Middle frontal gyrus (tissue), 1 donor: ENCODE measurements around the gene ZNF397.

ENCODE experiments used
- DNase-seq: peaks from one replicate; pipeline ENCODE4 v3.0.0-alpha.2; 2015; ENCODE audit warnings: low spot score; ENCODE audit errors: extremely low spot score

The ZNF397 gene

GRCh38 chr18:35290094-35290735, 49.4 kb downstream of the ZNF397 start, which contains the start of gene ZSCAN30:
TSS of gene ZSCAN30 (minus strand) at chr18:35290229. CDS start at chr18:35264352, 25,877 bp downstream.
- peak; percentile 82 for DNase-seq

GRCh38 chr18:35291166-35291565, 50.3 kb downstream of the ZNF397 start:
- no peak for DNase-seq

GRCh38 chr18:35296060-35296459, 55.2 kb downstream of the ZNF397 start:
- no peak for DNase-seq

GRCh38 chr18:35303610-35304009, 62.8 kb downstream of the ZNF397 start:
- no peak for DNase-seq

GRCh38 chr18:35306588-35307250, 65.9 kb downstream of the ZNF397 start:
- no peak for DNase-seq
